GM23338 (cell line): ENCODE results near the gene DOCK1. TPM values are rescaled to one million over a fixed set of nuclear protein-coding genes. Genes with fewer than 3 reads are reported as not detected.

Source experiments
- ATAC-seq: fragments of 200-7000 bp; cut with Tn5 transposase; 3 replicates; pipeline ENCODE4 v1.9.1; 2020
- DNase-seq: peaks from one replicate; pipeline ENCODE4 v3.0.0-alpha.2; 2015; ENCODE audit warnings: low spot score
- H2AFZ ChIP-seq: fragments of 200-600 bp; sonication (generic); 2 replicates; pipeline ENCODE4 v1.8.0; 2016; ENCODE audit warnings: antibody characterized with exemption, mild to moderate bottlenecking, moderate library complexity
- H3F3A ChIP-seq: fragments of 200-600 bp; sonication (generic); replicated peaks from 2 replicates; pipeline ENCODE4 v1.8.0; 2017; ENCODE audit warnings: antibody characterized with exemption, mixed run types, low read depth
- H3K27ac ChIP-seq: fragments of 200-600 bp; sonication (generic); 2 replicates; pipeline ENCODE4 v1.6.1; 2016; ENCODE audit warnings: low read depth
- H3K27me3 ChIP-seq: fragments of 200-600 bp; sonication (generic); 2 replicates; pipeline ENCODE4 v1.8.0; 2016; ENCODE audit warnings: mild to moderate bottlenecking, mixed run types, moderate library complexity; ENCODE audit not compliant: insufficient read depth
- H3K36me3 ChIP-seq: fragments of 200-600 bp; sonication (generic); 2 replicates; pipeline ENCODE4 v1.8.0; 2016; ENCODE audit warnings: mild to moderate bottlenecking; ENCODE audit not compliant: insufficient read depth
- H3K4me1 ChIP-seq: fragments of 200-600 bp; sonication (generic); 2 replicates; pipeline ENCODE4 v1.8.0; 2016; ENCODE audit warnings: mild to moderate bottlenecking, moderate library complexity; ENCODE audit not compliant: insufficient read depth
- H3K4me2 ChIP-seq: fragments of 200-600 bp; sonication (generic); 2 replicates; pipeline ENCODE4 v1.7.1; 2017; ENCODE audit warnings: mixed run types
- H3K4me3 ChIP-seq: fragments of 200-600 bp; sonication (generic); 2 replicates; pipeline ENCODE4 v1.6.1; 2016; ENCODE audit warnings: mixed run types
- H3K79me2 ChIP-seq: fragments of 200-600 bp; sonication (generic); replicated peaks from 2 replicates; pipeline ENCODE4 v1.8.0; 2017; ENCODE audit warnings: mild to moderate bottlenecking; ENCODE audit not compliant: insufficient read depth
- H3K9me2 ChIP-seq: fragments of 200-600 bp; sonication (generic); 2 replicates; pipeline ENCODE4 v1.8.0; 2017; ENCODE audit not compliant: insufficient read depth
- H4K20me1 ChIP-seq: fragments of 200-600 bp; sonication (generic); replicated peaks from 2 replicates; pipeline ENCODE4 v1.8.0; 2017; ENCODE audit warnings: mild to moderate bottlenecking; ENCODE audit not compliant: insufficient read depth
- H3K27ac Mint-ChIP-seq: 2 replicates; pipeline ENCODE4 v1.8.0; 2020; ENCODE audit warnings: inconsistent platforms, mild to moderate bottlenecking, moderate library complexity, mixed read lengths
- H3K27me3 Mint-ChIP-seq: 3 replicates; pipeline ENCODE4 v1.8.0; 2022; ENCODE audit warnings: low read depth, mild to moderate bottlenecking, moderate library complexity, mixed read lengths, inconsistent platforms; ENCODE audit not compliant: insufficient read depth, poor library complexity
- H3K36me3 Mint-ChIP-seq: 3 replicates; pipeline ENCODE4 v1.8.0; 2021; ENCODE audit warnings: low read depth, mild to moderate bottlenecking, inconsistent platforms, moderate library complexity, mixed read lengths
- H3K4me1 Mint-ChIP-seq: 3 replicates; pipeline ENCODE4 v1.8.0; 2020; ENCODE audit warnings: mild to moderate bottlenecking, inconsistent platforms, mixed read lengths
- H3K4me3 Mint-ChIP-seq: 3 replicates; pipeline ENCODE4 v1.8.0; 2021; ENCODE audit warnings: moderate library complexity, mild to moderate bottlenecking, inconsistent platforms, mixed read lengths
- H3K9me3 Mint-ChIP-seq: 3 replicates; pipeline ENCODE4 v1.8.0; 2020; ENCODE audit warnings: moderate library complexity, mild to moderate bottlenecking, inconsistent platforms, mixed read lengths
- CTCF ChIP-seq, 2 experiments: fragments of 200-600 bp in 1 of 2; sonication (generic) in 1 of 2; conservative IDR thresholded peaks; 2 replicates each; pipeline versions ENCODE4 v1.5.1 to v1.6.1; 2016 to 2017; ENCODE audit warnings: antibody characterized with exemption in 2 of 2, low read depth in 2 of 2, mild to moderate bottlenecking in 2 of 2, moderate library complexity in 1 of 2
- ETS1 ChIP-seq: IDR thresholded peaks from 2 replicates; pipeline ENCODE4 v1.6.1; 2016; ENCODE audit warnings: antibody characterized with exemption
- JUNB ChIP-seq: IDR thresholded peaks from one replicate; pipeline ENCODE4 v1.6.1; 2016; ENCODE audit warnings: antibody characterized with exemption; ENCODE audit not compliant: unreplicated experiment
- POLR2AphosphoS5 ChIP-seq: IDR thresholded peaks from 2 replicates; pipeline ENCODE4 v1.6.1; 2016; ENCODE audit warnings: antibody characterized with exemption, low read depth
- REST ChIP-seq: IDR thresholded peaks from one replicate; pipeline ENCODE4 v1.6.1; 2018; ENCODE audit warnings: antibody characterized with exemption; ENCODE audit not compliant: unreplicated experiment
- STAT1 ChIP-seq: IDR thresholded peaks from one replicate; pipeline ENCODE4 v1.6.1; 2016; ENCODE audit warnings: antibody characterized with exemption; ENCODE audit not compliant: unreplicated experiment
- ZNF331 ChIP-seq: fragments of 250-450 bp; sonication (Bioruptor Pico); IDR thresholded peaks from 2 replicates; pipeline ENCODE4 v1.5.0; 2020; ENCODE audit warnings: low read depth, mild to moderate bottlenecking, moderate library complexity
- ZNF462 ChIP-seq: fragments of 250-450 bp; sonication (Bioruptor Pico); IDR thresholded peaks from 2 replicates; pipeline ENCODE4 v1.5.0; 2020; ENCODE audit warnings: mild to moderate bottlenecking, moderate library complexity
- polyA plus RNA-seq: library from polyadenylated mRNA; unstranded; fragments of >200 nt; fragmentation: Nextera tagmentation; extraction: Ambion mirVana; gene quantifications from 2 replicates; pipeline ENCODE4 v1.2.1, GENCODE V29; 2016
- total RNA-seq: library from RNA; depleted of rRNA; stranded (reverse); fragments of >200 nt; shearing (Covaris generic); gene quantifications from 2 replicates; pipeline ENCODE4 v1.2.3, GENCODE V29; 2014

DOCK1 gene
- total and polyA plus RNA-seq, 2 experiments from 2014 or later = 13.2 to 55.3 TPM

- Mint-ChIP-seq H3K36me3 (no peaks in the 10 kb centered on the region), H3K27ac (no peak overlapping the region), H3K4me1 (peaks cover 17% of the 10 kb centered on the region), H3K27me3 (peaks cover 8% of the 10 kb centered on the region), H3K9me3 (no peaks in the 10 kb centered on the region), H3K4me3 (no peak overlapping the region)
- DNase-seq = no peak
- Histone ChIP-seq H3K4me1 (no peaks in the 10 kb centered on the region), H3K27me3 (no peaks in the 10 kb centered on the region), H3F3A (no peaks in the 10 kb centered on the region), H3K36me3 (no peaks in the 10 kb centered on the region), H4K20me1 (no peaks in the 10 kb centered on the region), H3K27ac (no peak overlapping the region), H3K79me2 (no peaks in the 10 kb centered on the region), H3K9me2 (peaks cover 7% of the 10 kb centered on the region; the same call in 1 of the 2 replicates), H3K4me2 (no peak overlapping the region), H3K4me3 (no peak overlapping the region), H2AFZ (no peak overlapping the region)
- TF ChIP-seq ETS1 = no peak
- TF ChIP-seq ZNF331 (CRISPR knock-in tag) = no peak
- no peak for TF ChIP-seq STAT1
- no peak for TF ChIP-seq JUNB
- TF ChIP-seq ZNF462 (CRISPR knock-in tag) = no peak
- no peak for TF ChIP-seq REST
- TF ChIP-seq CTCF (conservative IDR thresholded peaks at IDR 0.05; ENCODE audit: low read depth in 2 of 2) = no peak
- TF ChIP-seq POLR2AphosphoS5 = no peak
- ATAC-seq = no peak
These were observed 33.1 kb upstream of the DOCK1 start for GRCh38 chr10:126872135-126872534.
